Natural killer cell (primary cell): Measurements from ENCODE around the gene PTGDR2. TPM values are rescaled to one million over a fixed set of nuclear protein-coding genes. Genes with fewer than 3 reads are reported as not detected.

Experiments
- ATAC-seq, 3 donors: fragments of 150-1000 bp in 2 of 3; fragments of 200-7000 bp in 1 of 3; cut with Tn5 transposase; 1 replicate in 1 of 3; 2 replicates in 2 of 3; pipeline ENCODE4 v1.10.0; 2021; ENCODE audit warnings: mild to moderate bottlenecking in 2 of 3, moderate library complexity in 2 of 3
- DNase-seq, 2 donors: peaks; one replicate each; pipeline versions ENCODE4 v3.0.0 to v3.0.0-alpha.2; 2013 to 2021; ENCODE audit warnings: mixed read lengths in 1 of 2
- H3K27ac ChIP-seq: one replicate; pipeline ENCODE4 v1.5.1; 2013; ENCODE audit warnings: mild to moderate bottlenecking, low read length
- H3K27me3 ChIP-seq: one replicate; pipeline ENCODE4 v1.6.1; 2013; ENCODE audit warnings: low read length; ENCODE audit not compliant: control insufficient read depth, insufficient read depth
- H3K36me3 ChIP-seq: one replicate; pipeline ENCODE4 v1.6.1; 2013; ENCODE audit warnings: low read length; ENCODE audit not compliant: control insufficient read depth, insufficient read depth
- H3K4me1 ChIP-seq: one replicate; pipeline ENCODE4 v1.6.1; 2013; ENCODE audit warnings: low read length; ENCODE audit not compliant: control insufficient read depth, insufficient read depth
- H3K4me3 ChIP-seq: one replicate; pipeline ENCODE4 v1.5.1; 2013; ENCODE audit warnings: low read length
- H3K9me3 ChIP-seq: one replicate; pipeline ENCODE4 v1.6.1; 2013; ENCODE audit warnings: low read length; ENCODE audit not compliant: control insufficient read depth, insufficient read depth
- H3K27ac Mint-ChIP-seq, 2 donors: one replicate each; pipeline ENCODE4 v1.8.0; 2022; ENCODE audit warnings: mild to moderate bottlenecking in 2 of 2, mixed read lengths in 2 of 2, moderate library complexity in 1 of 2
- H3K27me3 Mint-ChIP-seq, 2 donors: one replicate each; pipeline ENCODE4 v1.8.0; 2022; ENCODE audit warnings: low read depth in 2 of 2, mixed read lengths in 2 of 2
- H3K36me3 Mint-ChIP-seq: one replicate; pipeline ENCODE4 v1.8.0; 2022; ENCODE audit warnings: mixed read lengths
- H3K4me1 Mint-ChIP-seq, 2 donors: one replicate each; pipeline ENCODE4 v1.8.0; 2022; ENCODE audit warnings: mixed read lengths in 2 of 2
- H3K4me3 Mint-ChIP-seq: one replicate; pipeline ENCODE4 v1.8.0; 2022; ENCODE audit warnings: mild to moderate bottlenecking, moderate library complexity, mixed read lengths
- H3K9me3 Mint-ChIP-seq, 2 donors: one replicate each; pipeline ENCODE4 v1.8.0; 2022; ENCODE audit warnings: mixed read lengths in 2 of 2
- CTCF ChIP-seq: fragments of 200-600 bp; IDR thresholded peaks from one replicate; pipeline ENCODE4 v1.8.0; 2022; ENCODE audit warnings: antibody characterized with exemption
- WGBS: methylation state at CpG from one replicate; pipeline ENCODE4 v1.1.7; 2013; ENCODE audit warnings: missing lambda C conversion rate; ENCODE audit not compliant: insufficient coverage; 5-methylcytosine and 5-hydroxymethylcytosine counted together
- intact Hi-C: fragments of 100-400 bp; cut with micrococcal nuclease; formaldehyde crosslinking; loops from one replicate; pipeline ENCODE4 v1.14.2; 2022
- total RNA-seq, 4 donors: library from RNA; stranded (reverse); fragments of 120-200 nt in 1 of 4; gene quantifications; one replicate each; pipeline versions ENCODE4 v1.2.3 to v1.2.4, GENCODE V29; 2013 to 2022

Gene PTGDR2
- total RNA-seq, 3 donors from 2014 or later (not counting 1 experiment from before 2014, with no cell fraction given), result 0.66 to 12.4 (median 1.7) TPM

GRCh38 chr11:60879971-60880588 is 24.3 kb upstream of the PTGDR2 start:
- Mint-ChIP-seq H3K4me3 (no peak overlapping the region), H3K36me3 (peaks cover 5% of the 10 kb centered on the region), H3K9me3 (no peaks in the 10 kb centered on the region), H3K27ac (no peak overlapping the region), H3K27me3 (no peaks in the 10 kb centered on the region), H3K4me1 (peaks cover 0 to 4% of the 10 kb centered on the region in 2 donors)
- WGBS, result 76% methylated on average over 4 of the region's 5 CpGs
- Histone ChIP-seq H3K27ac (no peak overlapping the region), H3K27me3 (no peaks in the 10 kb centered on the region), H3K36me3 (peaks cover 23% of the 10 kb centered on the region), H3K4me3 (no peak overlapping the region), H3K9me3 (no peaks in the 10 kb centered on the region), H3K4me1 (no peaks in the 10 kb centered on the region)
- DNase-seq, result no peak
- no peak for TF ChIP-seq CTCF
- intact Hi-C loops, result no loop called here
- no peak for ATAC-seq

- H3K4me3 Mint-ChIP-seq, result no peak overlapping the region
- WGBS, result 80% methylated on average over 1 of the region's 1 CpG
- Histone ChIP-seq H3K4me3 (no peak overlapping the region), H3K27me3 (no peaks in the 10 kb centered on the region), H3K9me3 (no peaks in the 10 kb centered on the region), H3K27ac (no peak overlapping the region), H3K36me3 (peaks cover 23% of the 10 kb centered on the region), H3K4me1 (no peaks in the 10 kb centered on the region)
- no peak for DNase-seq
- H3K36me3 Mint-ChIP-seq, result peaks cover 5% of the 10 kb centered on the region
- peaks cover 0 to 4% of the 10 kb centered on the region in 2 donors for H3K4me1 Mint-ChIP-seq
- H3K27ac Mint-ChIP-seq, result no peak overlapping the region
- intact Hi-C loops, result no loop called here
- no peaks in the 10 kb centered on the region for H3K9me3 Mint-ChIP-seq
- no peaks in the 10 kb centered on the region for H3K27me3 Mint-ChIP-seq
- ATAC-seq, result no peak
- TF ChIP-seq CTCF, result no peak
Observed at GRCh38 chr11:60879104-60879503, 23.4 kb upstream of the PTGDR2 start.

GRCh38 chr11:60878245-60879101 is 22.7 kb upstream of the PTGDR2 start:
- Histone ChIP-seq H3K4me3 (no peak overlapping the region), H3K4me1 (no peaks in the 10 kb centered on the region), H3K27me3 (no peaks in the 10 kb centered on the region), H3K36me3 (peaks cover 23% of the 10 kb centered on the region), H3K9me3 (no peaks in the 10 kb centered on the region), H3K27ac (no peak overlapping the region)
- DNase-seq (no peak), ATAC-seq (no peak)
- no peak for TF ChIP-seq CTCF
- intact Hi-C loops, result no loop called here
- WGBS, result 88% methylated on average over 5 of the region's 5 CpGs
- Mint-ChIP-seq H3K4me1 (peaks cover 0 to 4% of the 10 kb centered on the region in 2 donors), H3K4me3 (no peak overlapping the region), H3K36me3 (peaks cover 5% of the 10 kb centered on the region), H3K27me3 (no peaks in the 10 kb centered on the region), H3K9me3 (no peaks in the 10 kb centered on the region), H3K27ac (no peak overlapping the region)
